BJ (cell line): ENCODE measurements around the gene MYH11. TPM values are rescaled to one million over a fixed set of nuclear protein-coding genes. Genes with fewer than 3 reads are reported as not detected.
"Not testable (repeated sequence)": the region's sequence is repeated elsewhere in the genome, so short reads cannot be mapped to it uniquely, and the experiment has no call there.

Experiments used
- CTCF ChIA-PET: fragments of 350-600 bp; formaldehyde crosslinking; extraction: SDS; loops from one replicate; lab custom pipeline; 2021; ENCODE audit warnings: antibody characterized with exemption, inconsistent platforms; lab: Yijun Ruan, JAX
- POLR2A ChIA-PET: fragments of 300-600 bp; sonication (Branson Sonifier 250); formaldehyde crosslinking; extraction: SDS; loops from one replicate; lab custom pipeline; 2021; ENCODE audit warnings: antibody characterized with exemption; lab: Charles Lee
- DNase-seq: peaks from one replicate; pipeline ENCODE4 v3.0.0-alpha.2; 2011; ENCODE audit warnings: low read depth
- H3K27me3 ChIP-seq: 2 replicates; pipeline ENCODE4 v1.6.0; 2011; ENCODE audit warnings: low read length; ENCODE audit not compliant: control insufficient read depth, insufficient read depth
- H3K36me3 ChIP-seq: 2 replicates; pipeline ENCODE4 v1.5.1; 2011; ENCODE audit warnings: low read length; ENCODE audit not compliant: control insufficient read depth, insufficient read depth
- H3K4me3 ChIP-seq: 2 replicates; pipeline ENCODE4 v1.5.1; 2011; ENCODE audit warnings: low read depth, mild to moderate bottlenecking, control low read depth, low read length
- polyA plus RNA-seq: library from polyadenylated mRNA; depleted of rRNA; stranded (reverse); fragments of >200 nt; gene quantifications from 2 replicates; pipeline ENCODE4 v1.2.3, GENCODE V29; 2011
- TF ChIP-seq, protein P1 (sequence below): IDR thresholded peaks from 2 replicates; pipeline ENCODE4 v1.5.1; 2011; ENCODE audit warnings: low read depth, mild to moderate bottlenecking, control low read depth, inconsistent platforms, low read length, moderate library complexity; ENCODE audit not compliant: insufficient read depth

The MYH11 gene
- polyA plus RNA-seq, 1 experiment: 0.27 TPM

DNA sequence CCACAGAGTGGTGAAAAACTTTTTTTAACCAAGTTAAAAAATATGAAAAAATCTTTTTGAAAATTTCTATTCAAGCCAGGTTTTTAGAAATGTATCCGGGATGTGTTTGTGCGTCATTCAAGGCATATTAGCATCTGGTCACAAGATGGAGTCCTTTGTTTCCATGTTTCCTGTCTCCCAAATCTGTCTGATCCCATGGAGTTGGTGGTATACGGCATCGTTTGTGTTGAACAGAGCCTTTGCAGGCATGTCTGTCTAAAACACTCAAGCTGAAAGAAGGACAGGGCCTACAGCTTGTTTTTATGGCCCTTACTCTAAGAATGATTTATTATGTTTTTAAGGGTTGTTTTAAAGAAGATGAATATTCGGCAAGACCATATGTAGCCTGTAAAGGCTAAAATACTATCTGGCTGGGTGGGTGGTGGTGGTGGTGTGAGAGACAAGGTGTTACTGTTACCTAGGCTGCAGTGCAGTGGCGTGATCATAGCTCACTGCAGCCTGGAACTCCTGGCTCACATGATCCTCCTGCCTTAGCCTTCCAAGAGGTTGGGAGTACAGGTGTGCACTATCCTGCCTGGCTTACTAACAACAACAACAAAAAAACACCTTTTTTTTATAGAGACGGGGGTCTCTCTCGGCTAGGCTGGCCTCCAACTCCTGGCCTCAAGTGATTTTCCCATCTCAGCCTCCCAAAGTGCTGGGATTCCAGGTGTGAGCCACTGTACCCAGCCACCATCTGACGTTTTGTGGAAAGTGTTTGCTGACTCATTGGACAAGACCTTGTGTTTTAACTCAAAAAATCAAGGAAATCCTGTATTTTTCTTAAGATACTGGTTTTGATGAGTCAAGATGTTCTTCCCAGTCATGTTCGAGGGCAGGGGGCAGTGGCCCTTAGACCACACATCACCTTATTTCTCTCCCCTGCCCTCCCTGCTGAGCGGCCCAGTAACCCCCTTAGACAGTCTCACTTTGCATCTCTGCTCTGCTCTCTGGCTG is 154.6 kb downstream of the MYH11 start:
- H3K36me3 ChIP-seq: peaks cover 9% of the 10 kb centered on the region
- POLR2A ChIA-PET: no interaction called here
- no peak overlapping the region for H3K4me3 ChIP-seq
- DNase-seq: no peak
- TF ChIP-seq, protein P1, sequence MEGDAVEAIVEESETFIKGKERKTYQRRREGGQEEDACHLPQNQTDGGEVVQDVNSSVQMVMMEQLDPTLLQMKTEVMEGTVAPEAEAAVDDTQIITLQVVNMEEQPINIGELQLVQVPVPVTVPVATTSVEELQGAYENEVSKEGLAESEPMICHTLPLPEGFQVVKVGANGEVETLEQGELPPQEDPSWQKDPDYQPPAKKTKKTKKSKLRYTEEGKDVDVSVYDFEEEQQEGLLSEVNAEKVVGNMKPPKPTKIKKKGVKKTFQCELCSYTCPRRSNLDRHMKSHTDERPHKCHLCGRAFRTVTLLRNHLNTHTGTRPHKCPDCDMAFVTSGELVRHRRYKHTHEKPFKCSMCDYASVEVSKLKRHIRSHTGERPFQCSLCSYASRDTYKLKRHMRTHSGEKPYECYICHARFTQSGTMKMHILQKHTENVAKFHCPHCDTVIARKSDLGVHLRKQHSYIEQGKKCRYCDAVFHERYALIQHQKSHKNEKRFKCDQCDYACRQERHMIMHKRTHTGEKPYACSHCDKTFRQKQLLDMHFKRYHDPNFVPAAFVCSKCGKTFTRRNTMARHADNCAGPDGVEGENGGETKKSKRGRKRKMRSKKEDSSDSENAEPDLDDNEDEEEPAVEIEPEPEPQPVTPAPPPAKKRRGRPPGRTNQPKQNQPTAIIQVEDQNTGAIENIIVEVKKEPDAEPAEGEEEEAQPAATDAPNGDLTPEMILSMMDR: no peak
- no peaks in the 10 kb centered on the region for H3K27me3 ChIP-seq
- CTCF ChIA-PET: interaction anchor here (1.0 to 3.7 kb wide), 2 partner anchors 12 to 275 kb away, joined by 5 to 29 read pairs; no protein-coding TSS in a partner anchor

- TF ChIP-seq, protein P1: no peak
- Histone ChIP-seq H3K4me3 (no peak overlapping the region), H3K36me3 (peaks cover 15% of the 10 kb centered on the region), H3K27me3 (no peaks in the 10 kb centered on the region)
- ChIA-PET POLR2A (no interaction called here), CTCF (no interaction called here)
- DNase-seq: no peak
Measured at GRCh38 chr16:15701367-15701766, 155.5 kb downstream of the MYH11 start.

- POLR2A ChIA-PET: no interaction called here
Measured at GRCh38 chr16:15699819-15700218, 157.0 kb downstream of the MYH11 start.

GRCh38 chr16:15694499-15694898 is 162.3 kb downstream of the MYH11 start:
- no peak for DNase-seq
- ChIA-PET POLR2A (no interaction called here), CTCF (interaction anchor here (0.7 kb wide), 1 partner anchor 11 kb away, joined by 3 read pairs; no protein-coding TSS in a partner anchor)

More at GRCh38 chr16:15699819-15700218, 157.0 kb downstream of the MYH11 start:
- Histone ChIP-seq H3K4me3 (no peak overlapping the region), H3K36me3 (peaks cover 16% of the 10 kb centered on the region), H3K27me3 (no peaks in the 10 kb centered on the region)
- TF ChIP-seq, protein P1: no peak
- DNase-seq: no peak
- CTCF ChIA-PET: interaction anchor here (1.6 kb wide), 1 partner anchor 27 kb away, joined by 3 read pairs; no protein-coding TSS in a partner anchor

GRCh38 chr16:15692508-15692907 is 164.3 kb downstream of the MYH11 start:
- DNase-seq, H3K4me3 ChIP-seq, POLR2A ChIA-PET, H3K27me3 ChIP-seq: not testable (repeated sequence)
- CTCF ChIA-PET: interaction anchor here (0.9 to 1.5 kb wide), 3 partner anchors 11 to 435 kb away, joined by 3 to 5 read pairs (median 4); no protein-coding TSS in a partner anchor
- H3K36me3 ChIP-seq: peaks cover 27% of the 10 kb centered on the region

More at GRCh38 chr16:15694499-15694898, 162.3 kb downstream of the MYH11 start:
- Histone ChIP-seq H3K4me3 (no peak overlapping the region), H3K27me3 (no peaks in the 10 kb centered on the region), H3K36me3 (peaks cover 28% of the 10 kb centered on the region)
- TF ChIP-seq, protein P1: no peak
